ENCODE measurements around the gene HIGD1B.

Gene HIGD1B

DNA sequence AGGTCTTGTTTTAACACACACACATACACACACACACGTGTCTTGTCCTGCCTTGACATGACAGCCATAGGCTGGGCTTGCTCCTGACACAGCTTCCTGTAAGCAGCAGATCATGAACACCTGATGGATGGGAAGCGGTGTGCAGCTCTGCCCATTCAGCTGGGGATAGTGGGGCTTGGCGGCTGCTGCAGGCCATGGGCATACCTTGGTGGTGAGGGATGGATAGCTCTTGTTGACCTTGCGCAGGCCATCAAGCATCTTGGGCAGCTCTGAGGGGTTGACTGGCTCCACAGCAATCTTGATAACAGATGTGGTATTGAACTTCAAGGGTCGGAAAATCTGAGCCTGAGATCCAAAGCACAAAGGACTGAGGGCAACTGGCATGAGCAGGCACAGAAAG is 12.0 kb downstream of the HIGD1B start (continued):
- TF ChIP-seq, protein P1, sequence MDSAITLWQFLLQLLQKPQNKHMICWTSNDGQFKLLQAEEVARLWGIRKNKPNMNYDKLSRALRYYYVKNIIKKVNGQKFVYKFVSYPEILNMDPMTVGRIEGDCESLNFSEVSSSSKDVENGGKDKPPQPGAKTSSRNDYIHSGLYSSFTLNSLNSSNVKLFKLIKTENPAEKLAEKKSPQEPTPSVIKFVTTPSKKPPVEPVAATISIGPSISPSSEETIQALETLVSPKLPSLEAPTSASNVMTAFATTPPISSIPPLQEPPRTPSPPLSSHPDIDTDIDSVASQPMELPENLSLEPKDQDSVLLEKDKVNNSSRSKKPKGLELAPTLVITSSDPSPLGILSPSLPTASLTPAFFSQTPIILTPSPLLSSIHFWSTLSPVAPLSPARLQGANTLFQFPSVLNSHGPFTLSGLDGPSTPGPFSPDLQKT (IDR thresholded peaks at IDR 0.05; ENCODE audit: borderline replicate concordance, low read depth, low read length), result no peak
- no peak for TF ChIP-seq TRIM28 (IDR thresholded peaks at IDR 0.05; ENCODE audit: borderline replicate concordance, low read length)
- no peak for TF ChIP-seq ZNF624 (tag by site-specific recombination; IDR thresholded peaks at IDR 0.05)
- TF ChIP-seq YY2 (tag by site-specific recombination; IDR thresholded peaks at IDR 0.05), result no peak
- no peak for TF ChIP-seq ZNF132 (tag by site-specific recombination; IDR thresholded peaks at IDR 0.05; ENCODE audit: borderline replicate concordance)
- no peak for TF ChIP-seq MEIS1 (CRISPR knock-in tag; IDR thresholded peaks at IDR 0.05; ENCODE audit: borderline replicate concordance)
- TF ChIP-seq, protein P2, sequence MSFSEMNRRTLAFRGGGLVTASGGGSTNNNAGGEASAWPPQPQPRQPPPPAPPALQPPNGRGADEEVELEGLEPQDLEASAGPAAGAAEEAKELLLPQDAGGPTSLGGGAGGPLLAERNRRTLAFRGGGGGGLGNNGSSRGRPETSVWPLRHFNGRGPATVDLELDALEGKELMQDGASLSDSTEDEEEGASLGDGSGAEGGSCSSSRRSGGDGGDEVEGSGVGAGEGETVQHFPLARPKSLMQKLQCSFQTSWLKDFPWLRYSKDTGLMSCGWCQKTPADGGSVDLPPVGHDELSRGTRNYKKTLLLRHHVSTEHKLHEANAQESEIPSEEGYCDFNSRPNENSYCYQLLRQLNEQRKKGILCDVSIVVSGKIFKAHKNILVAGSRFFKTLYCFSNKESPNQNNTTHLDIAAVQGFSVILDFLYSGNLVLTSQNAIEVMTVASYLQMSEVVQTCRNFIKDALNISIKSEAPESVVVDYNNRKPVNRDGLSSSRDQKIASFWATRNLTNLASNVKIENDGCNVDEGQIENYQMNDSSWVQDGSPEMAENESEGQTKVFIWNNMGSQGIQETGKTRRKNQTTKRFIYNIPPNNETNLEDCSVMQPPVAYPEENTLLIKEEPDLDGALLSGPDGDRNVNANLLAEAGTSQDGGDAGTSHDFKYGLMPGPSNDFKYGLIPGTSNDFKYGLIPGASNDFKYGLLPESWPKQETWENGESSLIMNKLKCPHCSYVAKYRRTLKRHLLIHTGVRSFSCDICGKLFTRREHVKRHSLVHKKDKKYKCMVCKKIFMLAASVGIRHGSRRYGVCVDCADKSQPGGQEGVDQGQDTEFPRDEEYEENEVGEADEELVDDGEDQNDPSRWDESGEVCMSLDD (tag by site-specific recombination; IDR thresholded peaks at IDR 0.05), result no peak

DNA sequence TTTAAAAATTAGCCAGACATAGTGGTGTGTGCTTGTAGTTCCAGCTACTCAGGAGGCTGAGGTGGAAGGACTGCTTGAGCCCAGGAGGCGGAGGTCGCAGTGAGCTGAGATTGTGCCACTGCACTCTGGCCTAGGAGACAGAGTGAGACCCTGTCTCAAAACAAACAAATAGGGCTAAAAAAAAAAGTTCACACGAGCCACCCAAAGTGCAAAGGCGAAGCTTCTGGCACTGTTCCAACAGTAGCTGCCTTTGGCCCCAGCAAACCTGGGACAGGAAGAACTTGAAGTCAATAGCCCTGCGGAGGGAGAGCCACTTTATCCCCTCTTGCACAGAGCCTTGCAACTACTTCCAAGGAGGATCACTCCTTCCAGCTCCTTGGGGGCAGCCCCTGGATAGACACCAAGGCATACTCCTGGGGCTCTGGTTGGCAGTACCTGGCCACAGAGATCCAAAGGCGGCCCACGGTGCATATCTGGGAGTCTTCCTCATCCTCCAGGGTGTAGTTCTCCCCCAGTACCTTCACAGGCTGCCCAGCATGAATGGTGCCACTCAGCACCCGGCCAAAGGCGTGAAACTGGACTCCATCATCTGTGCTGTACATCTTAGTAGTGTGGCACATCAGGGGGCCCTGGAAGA is 14.7 kb downstream of the HIGD1B start:
- no peaks in the 10 kb centered on the region for H3K4me1 ChIP-seq (ENCODE audit: control insufficient read depth, insufficient read depth, low read length)
- TF ChIP-seq ZNF48 (tag by site-specific recombination; IDR thresholded peaks at IDR 0.05), result no peak
- TF ChIP-seq KLF16 (tag by site-specific recombination; IDR thresholded peaks at IDR 0.05), result no peak
- TF ChIP-seq, protein P3, sequence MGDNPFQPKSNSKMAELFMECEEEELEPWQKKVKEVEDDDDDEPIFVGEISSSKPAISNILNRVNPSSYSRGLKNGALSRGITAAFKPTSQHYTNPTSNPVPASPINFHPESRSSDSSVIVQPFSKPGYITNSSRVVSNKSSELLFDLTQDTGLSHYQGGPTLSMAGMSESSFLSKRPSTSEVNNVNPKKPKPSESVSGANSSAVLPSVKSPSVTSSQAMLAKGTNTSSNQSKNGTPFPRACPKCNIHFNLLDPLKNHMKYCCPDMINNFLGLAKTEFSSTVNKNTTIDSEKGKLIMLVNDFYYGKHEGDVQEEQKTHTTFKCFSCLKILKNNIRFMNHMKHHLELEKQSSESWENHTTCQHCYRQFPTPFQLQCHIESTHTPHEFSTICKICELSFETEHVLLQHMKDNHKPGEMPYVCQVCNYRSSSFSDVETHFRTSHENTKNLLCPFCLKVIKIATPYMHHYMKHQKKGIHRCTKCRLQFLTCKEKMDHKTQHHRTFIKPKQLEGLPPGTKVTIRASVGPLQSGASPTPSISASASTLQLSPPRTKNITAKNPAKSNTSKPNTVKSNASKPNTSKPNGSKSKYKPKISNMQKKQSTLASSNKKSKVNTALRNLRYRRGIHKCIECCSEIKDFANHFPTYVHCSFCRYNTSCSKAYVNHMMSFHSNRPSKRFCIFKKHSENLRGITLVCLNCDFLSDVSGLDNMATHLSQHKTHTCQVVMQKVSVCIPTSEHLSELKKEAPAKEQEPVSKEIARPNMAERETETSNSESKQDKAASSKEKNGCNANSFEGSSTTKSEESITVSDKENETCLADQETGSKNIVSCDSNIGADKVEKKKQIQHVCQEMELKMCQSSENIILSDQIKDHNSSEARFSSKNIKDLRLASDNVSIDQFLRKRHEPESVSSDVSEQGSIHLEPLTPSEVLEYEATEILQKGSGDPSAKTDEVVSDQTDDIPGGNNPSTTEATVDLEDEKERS (tag by site-specific recombination; IDR thresholded peaks at IDR 0.05), result no peak
- no peak for TF ChIP-seq ZNF571 (tag by site-specific recombination; IDR thresholded peaks at IDR 0.05)
- no peak for TF ChIP-seq ZFP41 (tag by site-specific recombination; IDR thresholded peaks at IDR 0.05; ENCODE audit: borderline replicate concordance)
- no peak for TF ChIP-seq ZNF423 (tag by site-specific recombination; IDR thresholded peaks at IDR 0.05)
- no peak for TF ChIP-seq ZNF549 (tag by site-specific recombination; IDR thresholded peaks at IDR 0.05)
- TF ChIP-seq ZNF768 (tag by site-specific recombination; IDR thresholded peaks at IDR 0.05), result no peak
- no peak for TF ChIP-seq KLF7 (tag by site-specific recombination; IDR thresholded peaks at IDR 0.05; ENCODE audit: borderline replicate concordance)
- TF ChIP-seq ZNF132 (tag by site-specific recombination; IDR thresholded peaks at IDR 0.05; ENCODE audit: borderline replicate concordance), result no peak
- H3K4me3 ChIP-seq (ENCODE audit: low read depth, low read length), result no peak overlapping the region
- H3K9me3 ChIP-seq (ENCODE audit: control insufficient read depth, insufficient read depth, low read depth, low read length), result no peaks in the 10 kb centered on the region
- H3K36me3 ChIP-seq (ENCODE audit: control insufficient read depth in 2 of 2, insufficient read depth in 1 of 2, low read length in 2 of 2), result peaks cover 74 to 93% of the 10 kb centered on the region in 2 experiments
- H3K27ac ChIP-seq (ENCODE audit: extremely low read depth, low read depth, low read length), result no peak overlapping the region
- ChIA-PET POLR2A (no interaction called here), CTCF (interaction anchor here (0.6 to 15.4 kb wide), 10 partner anchors 11 to 129 kb away, joined by 3 to 461 read pairs (median 4); no protein-coding TSS in a partner anchor)
